NOMO-1 (cell line): ENCODE data around the gene PDLIM4.

Experiments
- DNase-seq, 2 experiments: peaks; one replicate each; lab custom pipeline; 2025; ENCODE audit not compliant: unreplicated experiment in 2 of 2; lab: John Stamatoyannopoulos, UW

The PDLIM4 gene, protein sequence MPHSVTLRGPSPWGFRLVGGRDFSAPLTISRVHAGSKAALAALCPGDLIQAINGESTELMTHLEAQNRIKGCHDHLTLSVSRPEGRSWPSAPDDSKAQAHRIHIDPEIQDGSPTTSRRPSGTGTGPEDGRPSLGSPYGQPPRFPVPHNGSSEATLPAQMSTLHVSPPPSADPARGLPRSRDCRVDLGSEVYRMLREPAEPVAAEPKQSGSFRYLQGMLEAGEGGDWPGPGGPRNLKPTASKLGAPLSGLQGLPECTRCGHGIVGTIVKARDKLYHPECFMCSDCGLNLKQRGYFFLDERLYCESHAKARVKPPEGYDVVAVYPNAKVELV

DNA sequence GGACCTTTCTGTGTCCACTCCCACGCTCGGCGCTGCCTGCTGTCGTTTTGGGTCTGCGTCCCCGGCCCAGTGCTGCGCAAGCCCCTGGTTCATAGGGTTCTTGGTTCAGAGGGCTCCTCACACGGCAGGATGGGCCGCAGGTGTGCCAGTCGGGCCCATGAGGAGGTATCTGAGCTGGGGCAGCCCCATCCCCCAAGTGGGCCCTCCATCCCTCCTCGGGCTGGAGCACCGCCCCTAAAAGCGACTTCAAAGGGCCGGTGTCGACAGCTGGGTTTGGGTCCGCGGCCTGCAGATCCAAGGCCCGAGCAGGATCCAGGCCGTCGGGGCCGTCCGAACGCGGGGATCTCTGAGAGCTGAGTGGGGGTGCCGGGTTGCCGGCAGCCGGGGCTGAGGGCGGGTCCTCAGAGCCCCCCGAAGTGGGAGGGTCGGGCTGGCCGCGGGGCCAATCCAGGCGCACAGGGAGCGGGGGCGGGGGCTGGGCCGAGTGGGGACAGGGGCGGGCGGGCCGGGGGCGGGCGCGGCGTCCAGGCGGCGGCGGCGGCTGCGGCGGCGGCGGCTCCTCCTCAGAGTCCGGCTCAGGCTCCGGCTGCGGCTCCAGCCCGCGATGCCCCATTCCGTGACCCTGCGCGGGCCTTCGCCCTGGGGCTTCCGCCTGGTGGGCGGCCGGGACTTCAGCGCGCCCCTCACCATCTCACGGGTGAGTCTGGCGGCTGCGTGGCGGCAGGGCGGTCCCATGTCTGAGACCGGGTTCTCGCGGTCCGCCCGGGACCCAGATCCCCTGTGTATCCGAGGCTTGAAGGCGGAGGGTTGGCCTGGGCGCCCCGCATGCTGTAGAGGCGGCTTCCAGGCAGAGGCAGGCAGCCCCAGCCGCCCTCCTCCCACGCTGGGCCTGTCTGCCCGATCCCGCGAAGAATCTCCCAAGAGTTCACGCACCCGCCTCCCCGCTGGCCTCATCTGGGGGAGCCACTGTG is at the start of gene PDLIM4:
Gene PDLIM4 (plus strand): TSS at position 566 of the 971 bp plus-strand sequence. CDS start 39 bp downstream, at position 605.
- no peak for DNase-seq

DNA sequence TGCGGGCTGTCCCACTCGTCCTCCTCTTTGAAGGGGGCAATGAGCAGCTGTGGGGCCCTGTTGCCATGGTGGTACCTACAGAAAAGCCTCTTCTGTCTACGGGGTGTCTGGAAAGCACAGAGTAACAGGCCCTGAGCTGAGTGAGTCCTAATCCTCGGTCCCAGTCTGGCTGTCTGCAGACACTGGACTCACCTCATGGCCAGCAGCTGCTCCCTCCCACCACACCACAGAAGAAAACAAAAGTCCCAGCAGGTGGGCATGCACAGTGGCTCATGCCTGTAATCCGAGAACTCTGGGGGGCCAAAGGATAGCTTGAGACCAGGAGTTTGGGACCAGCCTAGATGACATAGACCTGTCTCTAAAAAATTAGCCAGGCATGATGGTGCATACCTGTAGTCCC is 49.7 kb upstream of the PDLIM4 start:
- DNase-seq, result no peak

DNA sequence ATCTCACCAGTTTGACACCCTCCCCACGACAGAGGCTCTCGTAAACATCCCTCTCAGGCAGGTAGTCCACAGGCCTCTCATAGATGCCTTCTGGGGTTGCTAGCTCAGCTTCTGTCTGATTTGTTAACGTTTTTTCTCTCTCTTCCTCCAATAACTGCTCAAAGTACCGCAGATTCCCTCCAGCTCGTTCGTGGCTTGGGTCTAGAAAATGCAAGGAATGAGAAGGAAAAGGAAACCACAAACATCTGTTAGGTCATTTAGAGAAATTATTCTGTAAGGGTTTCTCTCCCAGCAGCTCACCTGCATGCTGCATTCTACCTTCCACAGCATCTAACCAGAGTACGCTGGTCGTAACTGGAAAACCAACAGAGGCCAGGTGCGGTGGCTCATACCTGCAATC is 48.4 kb upstream of the PDLIM4 start:
- DNase-seq, result no peak

DNA sequence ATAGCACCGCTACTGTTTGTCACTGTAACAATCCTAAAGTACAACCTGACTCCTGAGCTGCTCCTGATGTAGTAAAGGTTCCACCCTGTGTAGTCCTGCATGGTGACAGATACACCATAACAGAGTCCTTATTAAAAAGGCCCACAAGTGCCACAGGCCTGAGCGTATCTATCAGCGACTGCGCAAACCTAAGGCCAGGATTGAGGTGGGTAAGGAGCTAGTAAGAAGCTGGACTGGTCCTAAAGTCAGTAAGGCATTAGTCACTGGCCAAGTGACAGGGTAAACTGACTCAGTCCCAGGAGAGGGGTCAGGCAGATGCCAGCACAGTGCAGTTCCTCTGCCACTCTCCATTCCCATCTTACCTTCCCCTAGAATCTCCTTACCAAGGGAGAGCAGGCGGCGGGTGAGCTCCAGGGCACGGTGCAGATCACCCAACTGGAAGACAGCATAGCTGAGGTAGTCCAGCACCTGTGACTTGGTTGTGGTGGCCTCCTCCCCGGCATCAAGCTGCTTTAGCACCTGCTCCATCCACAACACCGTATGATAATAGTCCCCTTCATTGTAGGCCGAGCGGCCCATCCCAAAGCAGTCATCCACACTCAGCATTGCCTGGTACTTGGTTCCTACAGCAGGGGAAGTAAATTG is 47.5 kb upstream of the PDLIM4 start:
- DNase-seq, result no peak

DNA sequence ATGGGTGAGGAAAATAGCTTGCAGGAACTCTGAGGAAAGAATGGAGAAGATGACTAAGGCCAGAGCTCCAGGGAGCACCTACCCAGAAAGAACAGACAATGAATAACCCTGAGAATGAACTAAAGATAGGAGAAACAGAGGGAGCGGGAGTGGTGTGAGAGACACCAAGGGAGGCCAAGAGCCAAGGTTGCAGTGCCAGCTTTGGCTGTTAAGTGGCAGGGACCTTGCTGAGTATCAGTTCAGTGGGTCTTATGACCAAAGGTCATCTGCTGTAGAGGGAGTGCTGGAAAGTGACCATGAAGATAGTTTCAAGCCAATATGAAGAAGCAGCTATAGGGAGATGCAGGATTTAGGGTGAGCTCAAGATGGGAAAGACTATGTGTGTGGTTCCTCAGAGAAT is 46.6 kb upstream of the PDLIM4 start:
- DNase-seq, result no peak

DNA sequence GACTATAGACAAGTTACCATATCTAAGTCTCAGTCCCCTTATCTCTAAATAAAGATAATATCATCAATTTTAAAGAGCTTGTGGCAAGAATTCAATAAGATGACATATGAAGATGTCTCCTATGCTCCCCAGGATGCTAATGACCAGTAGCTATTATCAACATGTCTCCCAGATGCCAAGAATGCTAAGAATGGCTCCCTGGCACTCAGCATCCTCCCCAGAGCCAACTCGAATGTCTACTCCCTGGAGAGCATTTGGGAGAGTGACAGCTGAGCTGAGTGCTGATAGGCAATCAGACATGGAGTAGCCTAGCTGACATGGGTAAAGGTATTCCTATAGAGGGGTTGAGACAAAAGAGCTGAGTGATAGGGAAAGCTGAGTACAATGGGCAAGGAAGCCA is 45.7 kb upstream of the PDLIM4 start:
- DNase-seq, result no peak

DNA sequence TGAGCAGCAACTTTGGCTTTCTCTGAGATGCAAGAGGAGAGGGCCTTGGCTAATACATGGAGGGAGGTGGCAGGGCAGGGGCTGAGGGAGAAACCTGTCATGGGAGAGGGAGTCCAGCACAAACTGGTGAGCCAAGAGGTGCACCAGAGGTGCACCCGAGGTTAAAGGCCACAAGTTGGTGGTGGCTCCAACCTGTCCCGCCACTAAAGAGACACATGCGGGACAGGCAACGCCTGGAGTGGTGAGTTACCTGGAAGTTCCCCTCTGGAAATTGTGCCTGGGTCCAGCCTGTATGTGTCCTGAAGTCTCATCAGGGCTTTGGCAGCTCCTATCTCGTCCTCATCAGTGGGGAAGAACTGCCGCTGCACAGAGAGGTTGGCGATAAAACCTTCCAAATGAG is 43.8 kb upstream of the PDLIM4 start:
- DNase-seq, result no peak

DNA sequence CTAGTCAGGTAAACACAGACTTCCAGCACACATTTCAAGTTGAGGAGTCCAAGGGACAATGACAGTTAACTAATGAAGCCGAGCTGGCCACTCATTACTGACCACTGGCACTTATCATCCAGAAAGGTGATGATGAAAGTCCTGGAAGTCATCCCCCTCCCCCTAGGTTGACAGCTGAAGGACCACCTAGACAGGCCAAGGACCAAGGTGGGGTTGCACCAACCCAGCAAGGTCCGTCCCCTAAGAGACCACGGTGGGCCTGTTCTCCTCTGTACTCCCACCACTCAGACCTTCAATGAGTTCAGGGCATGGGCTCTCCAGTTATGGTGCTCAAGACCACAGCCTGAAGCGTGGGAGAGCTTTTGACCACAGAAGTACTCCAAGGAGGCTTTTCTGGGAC is 43.0 kb upstream of the PDLIM4 start:
- no peak for DNase-seq

DNA sequence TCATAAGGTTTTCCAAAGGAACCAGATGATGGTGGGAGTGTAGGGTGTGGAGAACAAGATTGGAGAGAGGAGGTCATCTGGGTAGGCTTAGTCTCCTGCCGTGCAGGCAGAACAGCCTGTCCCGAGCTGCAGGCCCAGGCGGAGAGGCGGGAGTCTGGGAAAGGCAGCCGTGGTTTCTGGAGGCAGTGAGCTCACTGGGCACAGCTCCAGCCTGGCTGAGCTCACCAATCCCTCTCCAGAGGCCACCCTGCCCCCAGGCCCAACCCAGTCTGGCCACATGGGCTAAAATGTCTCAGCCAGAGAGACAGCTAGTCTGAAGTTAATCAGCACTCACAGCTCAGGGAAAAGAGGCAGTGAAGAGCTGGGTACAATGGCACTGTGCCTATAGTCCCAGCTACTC is 42.2 kb upstream of the PDLIM4 start:
- DNase-seq, result no peak

DNA sequence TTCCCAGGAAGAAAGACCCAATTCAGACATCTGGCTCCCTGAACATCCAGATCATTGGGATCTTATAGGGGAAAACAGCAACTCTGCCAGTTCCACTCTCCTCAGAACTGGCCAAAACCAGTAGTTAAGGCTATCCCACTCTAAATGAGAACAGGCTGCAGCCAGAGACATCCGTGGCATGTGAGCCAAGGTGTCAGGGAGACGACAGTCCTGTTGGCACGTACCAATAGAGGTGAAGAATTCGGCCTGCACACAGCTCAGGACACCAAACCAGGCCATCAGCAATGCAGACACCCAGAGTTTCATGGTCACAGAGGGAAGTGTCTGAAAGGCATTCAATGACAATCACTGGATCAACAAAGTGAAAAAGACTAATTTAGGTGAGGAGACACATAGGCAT is 39.2 kb upstream of the PDLIM4 start:
- DNase-seq, result no peak

DNA sequence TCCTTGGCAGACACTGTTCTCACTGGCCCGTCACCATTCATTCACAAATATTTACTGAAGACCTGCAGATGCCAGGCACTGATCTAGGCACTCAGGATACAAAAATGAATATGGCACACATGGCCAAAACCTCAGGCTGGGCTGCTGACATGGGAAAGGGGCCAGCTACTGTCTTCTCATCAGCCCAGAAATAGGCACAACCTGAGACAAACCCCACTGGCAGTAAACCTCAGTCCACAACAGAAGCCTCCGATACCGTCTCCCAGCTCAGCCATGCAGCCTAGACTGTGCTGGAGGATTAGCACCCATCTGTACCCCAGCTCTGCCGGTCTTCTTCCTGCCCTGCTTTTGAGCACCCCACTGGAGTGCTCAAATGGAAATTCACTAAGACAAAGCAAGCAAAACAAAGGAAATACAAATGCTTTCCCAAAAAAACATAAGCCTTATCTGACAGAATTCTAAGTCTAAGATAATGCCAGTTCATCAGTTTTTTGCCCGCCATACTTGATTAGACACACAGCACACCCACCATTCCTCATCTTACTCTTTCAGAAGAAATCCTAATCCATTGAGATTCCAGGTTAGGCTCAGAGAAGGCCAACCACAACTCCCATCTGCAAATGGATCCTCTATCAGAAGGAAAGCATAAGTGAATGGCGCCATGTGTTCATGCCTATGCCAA is 38.1 kb upstream of the PDLIM4 start:
- no peak for DNase-seq

DNA sequence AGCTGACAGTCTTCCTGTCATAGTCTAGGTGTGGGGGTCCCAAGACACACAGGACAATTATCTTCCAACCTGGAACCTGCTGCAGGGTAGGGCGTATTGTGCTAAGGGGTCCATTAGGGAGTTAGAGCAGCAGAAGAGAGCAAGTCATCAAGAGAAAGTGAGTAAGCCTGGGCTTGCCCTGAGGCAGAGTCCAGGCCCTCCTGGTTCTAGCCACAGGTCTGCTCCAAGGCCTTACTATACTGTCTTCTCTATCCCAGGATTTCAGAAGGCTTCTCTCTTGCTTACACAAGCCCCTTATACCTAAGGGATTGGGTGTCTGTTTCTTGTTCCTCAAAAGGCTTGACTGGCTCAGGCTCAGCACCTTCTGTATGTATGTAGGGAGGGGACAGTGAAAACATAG is 37.5 kb upstream of the PDLIM4 start:
- no peak for DNase-seq

DNA sequence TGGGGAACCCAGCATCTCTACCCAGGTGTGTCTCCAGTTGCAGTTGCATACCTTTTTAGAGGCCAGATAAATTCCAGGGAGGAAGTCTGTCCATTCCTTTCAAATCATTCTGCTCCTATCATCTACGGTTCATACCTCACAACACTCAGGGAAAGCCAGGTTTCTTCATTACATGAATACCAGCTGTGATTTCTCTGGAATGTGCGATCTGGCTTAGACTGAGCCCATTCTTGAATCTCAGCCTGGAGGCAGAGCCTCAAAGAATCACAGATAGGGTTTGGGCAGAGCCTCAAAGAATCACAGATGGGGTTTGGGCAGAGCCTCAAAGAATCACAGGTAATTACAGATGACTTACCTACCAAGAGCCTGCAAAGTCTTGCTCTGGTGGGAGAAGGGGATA is 37.0 kb upstream of the PDLIM4 start:
- DNase-seq, result no peak

DNA sequence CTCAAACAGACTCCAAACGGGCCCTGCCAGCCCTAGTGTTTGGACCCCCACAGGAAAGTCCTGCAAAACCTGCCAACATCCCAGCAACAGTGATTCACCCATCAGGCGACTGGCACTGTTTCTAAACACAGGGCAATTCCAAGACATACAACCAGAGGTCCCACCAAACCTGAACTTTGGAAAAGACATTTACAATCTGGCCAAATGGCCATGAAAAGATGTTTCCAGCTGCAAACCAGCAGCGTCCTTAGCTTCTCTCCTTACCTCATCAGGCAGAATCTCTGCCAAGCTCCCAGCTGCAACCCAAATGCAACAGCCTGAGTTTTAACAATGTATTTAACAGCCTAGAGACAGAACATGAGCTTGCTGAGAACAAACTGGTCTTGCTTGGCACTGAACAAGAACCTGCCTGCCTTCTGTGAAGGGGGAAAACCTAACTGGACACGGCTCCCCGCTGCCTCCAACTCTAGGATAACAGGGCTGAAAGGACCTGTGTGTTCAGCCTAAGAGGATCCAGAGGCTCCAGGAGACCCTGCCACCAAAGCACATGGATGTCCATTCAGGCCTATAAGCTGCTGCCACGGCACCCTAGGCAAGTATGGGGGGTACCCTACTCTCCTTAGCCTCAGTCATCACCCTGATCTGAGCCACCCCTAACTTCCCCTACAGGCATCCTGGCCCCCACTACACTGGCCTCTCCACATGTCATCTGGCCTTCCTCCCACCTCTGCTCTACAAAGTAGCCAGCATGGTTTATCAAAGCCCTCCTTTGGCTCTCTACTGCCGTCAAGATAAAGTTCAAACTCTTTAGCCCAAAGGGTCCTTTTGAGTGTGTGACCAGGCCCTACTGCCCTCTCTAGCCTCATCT is 35.5 kb upstream of the PDLIM4 start:
- DNase-seq, result no peak

DNA sequence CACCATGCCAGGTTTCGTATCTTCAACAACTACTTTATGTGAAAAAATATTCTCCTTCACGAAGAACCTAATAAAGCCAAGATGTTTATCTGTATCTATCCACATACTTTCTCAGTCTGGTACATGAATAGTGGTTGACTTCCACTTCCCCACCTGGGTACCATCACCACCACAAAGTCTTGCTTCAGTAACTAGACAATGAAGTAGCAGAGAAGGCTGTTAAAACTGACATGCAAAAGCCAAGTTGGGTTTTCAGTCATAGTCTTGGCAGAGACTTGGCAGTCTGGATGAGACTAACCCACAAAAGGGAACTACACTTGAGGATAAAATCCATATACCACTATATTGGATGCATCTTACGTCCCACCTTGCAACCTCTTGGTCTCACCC is 34.9 kb upstream of the PDLIM4 start:
- no peak for DNase-seq

DNA sequence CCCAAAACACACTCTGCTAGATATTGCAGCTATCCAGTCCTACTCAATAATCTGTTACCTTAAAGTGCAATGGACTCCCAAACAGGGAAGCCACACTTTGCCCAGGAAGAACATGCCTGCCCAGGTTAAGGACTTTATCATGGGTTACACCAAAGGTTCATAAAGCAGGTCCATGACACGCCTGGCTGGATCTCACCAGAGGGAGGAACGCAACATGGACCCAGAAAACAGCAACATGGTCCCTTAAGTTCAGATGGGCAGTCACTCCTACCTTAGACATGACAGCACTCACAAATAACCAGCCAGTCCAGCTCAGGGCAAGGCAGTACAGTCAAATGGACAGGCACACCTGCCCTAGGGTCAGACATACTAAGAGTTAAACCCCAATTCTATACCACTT is 33.6 kb upstream of the PDLIM4 start:
- no peak for DNase-seq

DNA sequence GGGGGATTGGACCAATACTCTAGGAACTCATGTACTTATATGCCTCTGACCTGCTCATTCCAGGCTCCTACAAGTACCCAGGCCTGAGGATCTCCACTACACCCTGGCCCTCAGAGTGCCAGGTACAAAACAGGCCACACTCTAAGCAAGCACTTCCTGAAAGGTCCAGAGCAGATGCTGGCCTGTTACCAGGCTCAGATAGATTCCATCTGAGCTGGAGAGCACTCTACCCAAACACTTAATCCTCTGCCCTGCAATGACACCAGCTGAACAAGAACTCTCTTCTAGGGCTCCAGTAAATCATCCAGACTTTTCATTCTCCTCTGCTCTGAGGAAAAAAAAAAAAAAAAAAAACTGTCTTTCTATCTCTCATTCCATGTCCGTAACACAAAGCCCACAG is 32.8 kb upstream of the PDLIM4 start:
- no peak for DNase-seq

DNA sequence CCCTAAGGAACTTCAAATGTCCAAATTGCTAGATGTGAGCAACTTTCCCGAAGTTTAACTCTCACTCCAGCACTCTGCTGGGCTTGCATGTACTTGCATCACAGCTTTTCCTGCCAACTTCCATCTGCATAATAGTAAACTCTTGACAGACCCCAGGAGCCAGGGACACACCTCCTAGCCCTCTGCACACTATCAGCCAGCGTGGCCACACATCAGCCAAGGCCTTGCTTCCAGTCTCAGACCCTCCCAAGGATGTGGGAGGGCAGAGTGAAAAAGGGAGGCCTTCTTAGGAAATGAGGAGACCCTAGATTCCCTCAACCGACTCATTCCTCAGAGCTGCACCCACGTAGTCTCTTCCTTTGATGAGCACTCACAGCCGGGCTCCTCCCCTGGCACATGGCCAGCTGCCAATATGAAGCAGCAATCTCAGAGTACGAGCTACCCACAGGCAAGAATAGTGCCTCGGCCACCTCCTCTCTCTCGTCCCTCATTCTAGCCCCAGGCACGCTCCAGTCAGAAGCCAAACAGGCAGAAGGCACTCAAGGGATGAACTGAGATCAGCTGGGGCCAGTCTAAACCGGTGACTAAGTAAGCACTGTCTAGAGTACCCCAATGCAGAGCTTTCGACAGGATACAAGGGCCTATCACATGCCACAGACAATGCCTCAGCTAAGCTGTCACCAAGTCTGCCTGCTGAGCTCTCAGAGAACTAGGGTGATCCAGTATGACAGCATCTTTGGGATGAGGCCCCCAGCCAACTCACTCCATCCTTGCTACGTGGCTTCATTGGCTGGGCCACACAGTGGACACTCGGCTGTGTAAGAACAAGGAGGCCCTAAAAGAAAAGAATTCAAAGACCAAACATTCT is 32.1 kb upstream of the PDLIM4 start:
- DNase-seq, result no peak
